Endothelial cell of umbilical vein (primary cell): ENCODE results near the gene SETD2. TPM values are rescaled to one million over a fixed set of nuclear protein-coding genes. Genes with fewer than 3 reads are reported as not detected.

Source experiments
- BruUV-seq: library from RNA; stranded (reverse); fragments of 400-500 nt; replicated peaks from 2 replicates; lab custom pipeline; 2021; lab: Mats Ljungman, UMichigan
- CTCF ChIA-PET: fragments of 300-600, 350-600 bp; sonication (Branson Sonifier 250); formaldehyde crosslinking; loops from one replicate; lab custom pipeline; 2021; ENCODE audit warnings: antibody characterized with exemption, inconsistent platforms; lab: Charles Lee
- POLR2A ChIA-PET: fragments of 300-600, 350-600 bp; sonication (Branson Sonifier 250); formaldehyde crosslinking; loops from one replicate; lab custom pipeline; 2021; ENCODE audit warnings: antibody characterized with exemption, inconsistent platforms; lab: Charles Lee
- DNase-seq: peaks from one replicate; pipeline ENCODE4 v3.0.0-alpha.2; 2011; ENCODE audit warnings: low read depth, low spot score
- FAIRE-seq: peaks from 2 replicates; lab custom pipeline; 2011; peaks lifted over from hg19 to GRCh38; lab: Jason Lieb, UNC
- H2AFZ ChIP-seq: 2 replicates; pipeline ENCODE4 v1.6.0; 2012; ENCODE audit warnings: low read depth, low read length, control low read depth, inconsistent platforms
- H3K27ac ChIP-seq: 2 replicates; pipeline ENCODE4 v1.5.1; 2011; ENCODE audit warnings: low read depth, mild to moderate bottlenecking, control low read depth, low read length, moderate library complexity; ENCODE audit not compliant: insufficient read depth
- H3K27me3 ChIP-seq, 2 experiments: 2 replicates each; pipeline versions ENCODE4 v1.6.0 to v1.6.1; 2011; ENCODE audit warnings: low read length in 2 of 2, mixed read lengths in 1 of 2; ENCODE audit not compliant: control insufficient read depth in 2 of 2, insufficient read depth in 2 of 2
- H3K36me3 ChIP-seq, 2 experiments: 2 replicates in 1 of 2; 3 replicates in 1 of 2; pipeline ENCODE4 v1.5.1; 2011; ENCODE audit warnings: low read length in 2 of 2, mild to moderate bottlenecking in 1 of 2, moderate library complexity in 1 of 2; ENCODE audit not compliant: control insufficient read depth in 2 of 2, insufficient read depth in 2 of 2; ENCODE audit errors: extremely low read depth in 1 of 2
- H3K4me1 ChIP-seq: 3 replicates; pipeline ENCODE4 v1.5.1; 2011; ENCODE audit warnings: mild to moderate bottlenecking, low read length; ENCODE audit not compliant: control insufficient read depth, insufficient read depth; ENCODE audit errors: extremely low read depth
- H3K4me2 ChIP-seq: 2 replicates; pipeline ENCODE4 v1.6.1; 2011; ENCODE audit warnings: low read length, control low read depth, mixed read lengths; ENCODE audit not compliant: insufficient read depth
- H3K4me3 ChIP-seq, 3 experiments: fragments of 200-600 bp in 1 of 3; sonication (generic), shearing (Covaris generic) in 1 of 3; replicated peaks in 1 of 3; 2 replicates each; pipeline ENCODE4 v1.5.1; 2011 to 2016; ENCODE audit warnings: control low read depth in 3 of 3, low read length in 3 of 3, mild to moderate bottlenecking in 2 of 3, inconsistent platforms in 1 of 3, low read depth in 1 of 3, moderate library complexity in 1 of 3; ENCODE audit not compliant: insufficient read depth in 1 of 3
- H3K79me2 ChIP-seq: 2 replicates; pipeline ENCODE4 v1.6.0; 2012; ENCODE audit warnings: low read length, inconsistent platforms; ENCODE audit not compliant: control insufficient read depth, insufficient read depth
- H3K9ac ChIP-seq: replicated peaks from 2 replicates; pipeline ENCODE3; 2011; ENCODE audit warnings: low read length, control low read depth; ENCODE audit not compliant: insufficient read depth; ENCODE audit errors: extremely low read depth
- H3K9me1 ChIP-seq: replicated peaks from 3 replicates; pipeline ENCODE4 v1.6.0; 2011; ENCODE audit warnings: mild to moderate bottlenecking, low read length; ENCODE audit not compliant: control insufficient read depth, insufficient read depth; ENCODE audit errors: extremely low read depth
- H3K9me3 ChIP-seq: replicated peaks from 2 replicates; pipeline ENCODE4 v1.5.1; 2012; ENCODE audit warnings: low read length, inconsistent platforms; ENCODE audit not compliant: control insufficient read depth, insufficient read depth
- H4K20me1 ChIP-seq: replicated peaks from 2 replicates; pipeline ENCODE3; 2011; ENCODE audit warnings: mild to moderate bottlenecking, low read length; ENCODE audit not compliant: control insufficient read depth, insufficient read depth; ENCODE audit errors: extremely low read depth
- CTCF ChIP-seq, 2 donors: IDR thresholded peaks; 1 replicate in 1 of 2; 2 replicates in 1 of 2; pipeline ENCODE4 v1.5.1; 2011; ENCODE audit warnings: low read length in 2 of 2, mild to moderate bottlenecking in 2 of 2, moderate library complexity in 2 of 2, control low read depth in 1 of 2, inconsistent platforms in 1 of 2, low read depth in 1 of 2; ENCODE audit not compliant: insufficient read depth in 1 of 2; ENCODE audit errors: extremely low read depth in 1 of 2
- EZH2 ChIP-seq: IDR thresholded peaks from 2 replicates; pipeline ENCODE4 v1.6.1; 2012; ENCODE audit warnings: borderline replicate concordance, low read depth, mild to moderate bottlenecking, moderate library complexity, low read length, inconsistent platforms; ENCODE audit not compliant: severe bottlenecking
- FOS ChIP-seq: IDR thresholded peaks from 2 replicates; pipeline ENCODE4 v1.6.1; 2011; ENCODE audit warnings: mild to moderate bottlenecking, low read length, moderate library complexity, borderline replicate concordance; ENCODE audit not compliant: insufficient read depth
- GATA2 ChIP-seq: IDR thresholded peaks from 2 replicates; pipeline ENCODE4 v1.7.0; 2011; ENCODE audit warnings: low read depth, mild to moderate bottlenecking, moderate library complexity, mixed read lengths, low read length; ENCODE audit not compliant: insufficient read length, insufficient read depth
- JUN ChIP-seq: IDR thresholded peaks from 2 replicates; pipeline ENCODE4 v1.6.1; 2011; ENCODE audit warnings: borderline replicate concordance, low read depth; ENCODE audit not compliant: insufficient read length, insufficient read depth
- MAX ChIP-seq: IDR thresholded peaks from 2 replicates; pipeline ENCODE4 v1.6.1; 2011; ENCODE audit not compliant: insufficient read depth, insufficient read length
- MYC ChIP-seq: IDR thresholded peaks from one replicate; pipeline ENCODE4 v1.6.1; 2011; ENCODE audit warnings: mild to moderate bottlenecking, low read depth, low read length
- POLR2A ChIP-seq: IDR thresholded peaks from 2 replicates; pipeline ENCODE4 v1.6.1; 2012; ENCODE audit warnings: low read depth, mild to moderate bottlenecking, control low read depth, low read length
- POLR2AphosphoS5 ChIP-seq: IDR thresholded peaks from 2 replicates; pipeline ENCODE4 v1.6.1; 2012; ENCODE audit warnings: low read depth, mild to moderate bottlenecking, control low read depth, low read length, moderate library complexity; ENCODE audit not compliant: insufficient read depth
- dilution Hi-C: fragments of 300-500 bp; cut with MboI; formaldehyde crosslinking; loops from one replicate; pipeline ENCODE4 v1.15.0; 2019; ENCODE audit warnings: low sequenced_read_pairs; ENCODE audit not compliant: extremely low pct_ligation_motif_present
- intact Hi-C: fragments of 100-400 bp; cut with micrococcal nuclease; formaldehyde crosslinking; loops from one replicate; pipeline ENCODE4 v1.10.0; 2022
- polyA plus RNA-seq, 4 experiments: library from polyadenylated mRNA; depleted of rRNA in 3 of 4; stranded (reverse) in 3 of 4; unstranded in 1 of 4; fragments of >200 nt; gene quantifications; 2 replicates each; pipeline versions ENCODE4 v1.2.1 to v1.2.3, GENCODE V29; 2011 to 2012; ENCODE audit warnings: missing spikeins in 1 of 4
- total RNA-seq: library from RNA; stranded (reverse); gene quantifications from 2 replicates; pipeline ENCODE4 v1.2.3, GENCODE V29; 2021

SETD2 gene
- total and polyA plus RNA-seq, 2 donors (not counting 3 experiments of a cell fraction or from before 2014, with no cell fraction given), result 13.7 to 41.4 TPM

- Histone ChIP-seq H4K20me1 (peaks cover 3% of the 10 kb centered on the region), H3K4me2 (no peak overlapping the region), H3K79me2 (peaks cover 2% of the 10 kb centered on the region), H3K9ac (no peak overlapping the region), H3K27me3 (no peaks in the 10 kb centered on the region), H3K4me1 (peaks cover 5% of the 10 kb centered on the region), H2AFZ (no peak overlapping the region), H3K9me3 (no peaks in the 10 kb centered on the region), H3K4me3 (no peak overlapping the region), H3K27ac (no peak overlapping the region), H3K9me1 (no peaks in the 10 kb centered on the region), H3K36me3 (peaks cover 4% of the 10 kb centered on the region in 2 experiments)
- CTCF ChIA-PET, result interaction anchor here (1.1 kb wide), 1 partner anchor 211 kb away, joined by 3 read pairs; no protein-coding TSS in a partner anchor
- BruUV-seq, result no TSS peak
- DNase-seq (no peak), FAIRE-seq (no peak)
- dilution Hi-C loops (no loop called here), intact Hi-C loops (no loop called here)
- TF ChIP-seq MAX, result no peak
- TF ChIP-seq POLR2AphosphoS5, result no peak
- no peak for TF ChIP-seq GATA2
- no peak for TF ChIP-seq MYC
- POLR2A ChIA-PET, result no interaction called here
Observed at GRCh38 chr3:47112997-47113396, 50.9 kb downstream of the SETD2 start.

- intact Hi-C loops, result no loop called here
- FAIRE-seq, result no peak
- no peaks in the 10 kb centered on the region for H3K9me3 ChIP-seq
- H3K9me1 ChIP-seq, result no peaks in the 10 kb centered on the region
- H3K4me3 ChIP-seq, result no peak overlapping the region
- DNase-seq, result no peak
- H3K27ac ChIP-seq, result no peak overlapping the region
- H3K4me1 ChIP-seq, result no peaks in the 10 kb centered on the region
- no peak overlapping the region for H3K9ac ChIP-seq
- CTCF ChIA-PET, result interaction anchor here (2.5 kb wide), 1 partner anchor 215 kb away, joined by 9 read pairs; no protein-coding TSS in a partner anchor
- TF ChIP-seq EZH2 (no peak), MAX (no peak), JUN (no peak), GATA2 (no peak), POLR2AphosphoS5 (no peak), MYC (no peak), FOS (no peak), CTCF (IDR thresholded peaks at IDR 0.05; ENCODE audit: extremely low read depth in 1 of 2, insufficient read depth in 1 of 2, low read depth in 1 of 2, low read length in 2 of 2) (no peak), POLR2A (no peak)
- no peaks in the 10 kb centered on the region for H3K27me3 ChIP-seq
- peaks cover 2% of the 10 kb centered on the region for H3K79me2 ChIP-seq
- no peak overlapping the region for H3K4me2 ChIP-seq
- peaks cover 0 to 4% of the 10 kb centered on the region in 2 experiments for H3K36me3 ChIP-seq
- no peak overlapping the region for H2AFZ ChIP-seq
- no TSS peak for BruUV-seq
- dilution Hi-C loops, result no loop called here
- H4K20me1 ChIP-seq, result no peaks in the 10 kb centered on the region
- POLR2A ChIA-PET, result no interaction called here
Observed at GRCh38 chr3:47109393-47109792, 54.5 kb downstream of the SETD2 start.
